CD14-positive monocyte (primary cell): ENCODE results near the gene BAZ1A. TPM values are rescaled to one million over a fixed set of nuclear protein-coding genes. Genes with fewer than 3 reads are reported as not detected.

Experiments
- DNase-seq, 3 donors: peaks; one replicate each; pipeline ENCODE4 v3.0.0-alpha.2; 2011 to 2022
- H2AFZ ChIP-seq: 2 replicates; pipeline ENCODE4 v1.6.0; 2012; ENCODE audit warnings: mild to moderate bottlenecking, low read depth, low read length, inconsistent platforms; ENCODE audit not compliant: insufficient read depth, poor library complexity, severe bottlenecking
- H3K27ac ChIP-seq, 2 donors: 1 replicate in 1 of 2; 2 replicates in 1 of 2; pipeline ENCODE4 v1.5.1; 2012 to 2013; ENCODE audit warnings: low read length in 2 of 2, control low read depth in 1 of 2, inconsistent platforms in 1 of 2, low read depth in 1 of 2, mild to moderate bottlenecking in 1 of 2
- H3K27me3 ChIP-seq, 2 donors: one replicate each; pipeline versions ENCODE4 v1.6.0 to v1.6.1; 2011 to 2013; ENCODE audit warnings: low read length in 2 of 2; ENCODE audit not compliant: control insufficient read depth in 2 of 2, insufficient read depth in 2 of 2
- H3K36me3 ChIP-seq, 2 donors: replicated peaks in 1 of 2; 1 replicate in 1 of 2; 2 replicates in 1 of 2; pipeline versions ENCODE4 v1.5.1 to v1.6.1; 2012 to 2013; ENCODE audit warnings: low read length in 2 of 2, control low read depth in 1 of 2, inconsistent platforms in 1 of 2, mild to moderate bottlenecking in 1 of 2; ENCODE audit not compliant: insufficient read depth in 2 of 2, control insufficient read depth in 1 of 2
- H3K4me1 ChIP-seq, 2 donors: 1 replicate in 1 of 2; 2 replicates in 1 of 2; pipeline versions ENCODE4 v1.5.1 to v1.6.1; 2012 to 2013; ENCODE audit warnings: low read length in 2 of 2, control low read depth in 1 of 2, inconsistent platforms in 1 of 2, mild to moderate bottlenecking in 1 of 2, moderate library complexity in 1 of 2; ENCODE audit not compliant: insufficient read depth in 2 of 2, control insufficient read depth in 1 of 2
- H3K4me2 ChIP-seq: replicated peaks from 2 replicates; pipeline ENCODE3; 2012; ENCODE audit warnings: low read length, moderate library complexity, mild to moderate bottlenecking; ENCODE audit not compliant: poor library complexity, severe bottlenecking; ENCODE audit errors: extremely low read depth
- H3K4me3 ChIP-seq, 3 experiments: fragments of 200-600 bp in 1 of 3; sonication (generic) in 1 of 3; replicated peaks in 1 of 3; 1 replicate in 2 of 3; 2 replicates in 1 of 3; pipeline ENCODE4 v1.5.1; 2011 to 2013; ENCODE audit warnings: low read length in 3 of 3, mild to moderate bottlenecking in 3 of 3, control low read depth in 2 of 3, low read depth in 2 of 3, inconsistent platforms in 1 of 3, moderate library complexity in 1 of 3
- H3K79me2 ChIP-seq: 2 replicates; pipeline ENCODE4 v1.6.0; 2012; ENCODE audit warnings: mild to moderate bottlenecking, control low read depth, inconsistent platforms, low read length, moderate library complexity; ENCODE audit not compliant: insufficient read depth
- H3K9ac ChIP-seq: 2 replicates; pipeline ENCODE4 v1.6.0; 2017; ENCODE audit warnings: low read length, mild to moderate bottlenecking; ENCODE audit not compliant: insufficient read depth, poor library complexity, severe bottlenecking
- H3K9me3 ChIP-seq, 2 donors: replicated peaks in 1 of 2; 1 replicate in 1 of 2; 2 replicates in 1 of 2; pipeline versions ENCODE4 v1.5.1 to v1.6.1; 2012 to 2013; ENCODE audit warnings: low read length in 2 of 2, control low read depth in 1 of 2; ENCODE audit not compliant: control insufficient read depth in 1 of 2, insufficient read depth in 1 of 2
- H4K20me1 ChIP-seq: 2 replicates; pipeline ENCODE4 v1.6.0; 2012; ENCODE audit warnings: mild to moderate bottlenecking, low read length, control low read depth, moderate library complexity; ENCODE audit not compliant: insufficient read depth
- H3K27ac Mint-ChIP-seq, 7 donors: one replicate each; pipeline ENCODE4 v1.8.0; 2020; ENCODE audit warnings: mild to moderate bottlenecking in 7 of 7, mixed read lengths in 7 of 7, moderate library complexity in 6 of 7, inconsistent platforms in 2 of 7
- H3K27me3 Mint-ChIP-seq, 3 donors: one replicate each; pipeline ENCODE4 v1.8.0; 2021 to 2022; ENCODE audit warnings: low read depth in 3 of 3, mild to moderate bottlenecking in 3 of 3, mixed read lengths in 3 of 3, moderate library complexity in 3 of 3, inconsistent platforms in 1 of 3
- H3K36me3 Mint-ChIP-seq, 2 donors: one replicate each; pipeline ENCODE4 v1.8.0; 2020; ENCODE audit warnings: mixed read lengths in 2 of 2, inconsistent platforms in 1 of 2, mild to moderate bottlenecking in 1 of 2
- H3K4me1 Mint-ChIP-seq: one replicate; pipeline ENCODE4 v1.8.0; 2020; ENCODE audit warnings: mild to moderate bottlenecking, mixed read lengths
- H3K4me3 Mint-ChIP-seq, 2 donors: one replicate each; pipeline ENCODE4 v1.8.0; 2020; ENCODE audit warnings: mild to moderate bottlenecking in 2 of 2, mixed read lengths in 2 of 2, moderate library complexity in 1 of 2
- H3K9me3 Mint-ChIP-seq, 7 donors: one replicate each; pipeline ENCODE4 v1.8.0; 2020 to 2022; ENCODE audit warnings: mixed read lengths in 7 of 7, mild to moderate bottlenecking in 6 of 7, moderate library complexity in 6 of 7, inconsistent platforms in 2 of 7
- WGBS: methylation state at CpG from one replicate; pipeline ENCODE4 v1.1.5; 2013; ENCODE audit warnings: missing lambda C conversion rate; ENCODE audit not compliant: insufficient coverage; 5-methylcytosine and 5-hydroxymethylcytosine counted together
- intact Hi-C, 2 donors: fragments of 100-400 bp; cut with micrococcal nuclease; formaldehyde crosslinking; loops; one replicate each; pipeline versions ENCODE4 v1.15.0 to v1.15.1; 2023
- polyA plus RNA-seq, 3 donors: library from polyadenylated mRNA; depleted of rRNA in 1 of 3; unstranded in 2 of 3; stranded (reverse) in 1 of 3; fragments of 300-500 nt in 2 of 3; fragments of >200 nt in 1 of 3; fragmentation: Illumina TruSeq in 2 of 3; gene quantifications; 1 replicate in 2 of 3; 2 replicates in 1 of 3; pipeline ENCODE4 v1.2.3, GENCODE V29; 2012 to 2021
- TF ChIP-seq, protein P1 (sequence below): fragments of 200-600 bp; IDR thresholded peaks from one replicate; pipeline ENCODE4 v1.8.0; 2022; ENCODE audit warnings: antibody characterized with exemption, mild to moderate bottlenecking

BAZ1A gene
- polyA plus RNA-seq, 3 donors, result 7.3 to 25.5 (median 12.7) TPM

DNA sequence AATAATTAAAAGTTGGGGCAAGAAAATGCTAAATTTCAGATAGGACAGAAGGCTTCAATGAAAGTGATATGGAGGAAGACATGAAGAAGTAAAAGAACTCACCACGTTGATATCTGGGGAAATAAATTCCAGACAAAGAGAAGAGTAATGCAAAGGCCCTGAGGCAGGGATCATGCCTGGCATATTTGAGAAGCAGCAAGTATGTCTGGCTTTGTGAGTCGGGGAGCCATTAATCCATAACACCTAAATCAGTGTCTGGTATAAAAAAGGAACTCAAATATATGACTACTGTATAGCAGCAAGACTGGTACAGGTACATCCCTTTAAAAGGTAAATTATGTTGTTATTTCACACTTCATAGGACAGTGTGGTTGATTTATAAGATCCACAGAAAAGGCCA, 16.4 kb downstream of the BAZ1A start:
- no peak overlapping the region for H3K4me3 ChIP-seq
- no peaks in the 10 kb centered on the region for H3K9me3 ChIP-seq
- no peak overlapping the region for H3K9ac ChIP-seq
- no peaks in the 10 kb centered on the region for H3K27me3 Mint-ChIP-seq
- peaks cover 22 to 53% of the 10 kb centered on the region in 2 donors for H3K36me3 ChIP-seq
- no peak overlapping the region for H2AFZ ChIP-seq
- peaks cover 91% of the 10 kb centered on the region for H4K20me1 ChIP-seq
- intact Hi-C loops, result no loop called here
- H3K27me3 ChIP-seq, result no peaks in the 10 kb centered on the region
- H3K9me3 Mint-ChIP-seq, result peaks cover 0 to 2% (median 0%) of the 10 kb centered on the region in 7 donors
- H3K4me3 Mint-ChIP-seq, result no peak overlapping the region
- H3K79me2 ChIP-seq, result peaks cover 95% of the 10 kb centered on the region
- no peak overlapping the region for H3K4me2 ChIP-seq
- peak overlapping the region in 1 of 7 donors; percentile 77 for H3K27ac Mint-ChIP-seq
- peaks cover 34 to 67% of the 10 kb centered on the region in 2 donors for H3K36me3 Mint-ChIP-seq
- peaks cover 17% of the 10 kb centered on the region for H3K4me1 Mint-ChIP-seq
- WGBS, result 83% methylated on average over 1 of the region's 2 CpGs
- no peak for DNase-seq
- peaks cover 14 to 18% of the 10 kb centered on the region in 2 donors for H3K4me1 ChIP-seq
- peak overlapping the region in 1 of 2 donors; percentile 51 for H3K27ac ChIP-seq
- TF ChIP-seq, protein P1, sequence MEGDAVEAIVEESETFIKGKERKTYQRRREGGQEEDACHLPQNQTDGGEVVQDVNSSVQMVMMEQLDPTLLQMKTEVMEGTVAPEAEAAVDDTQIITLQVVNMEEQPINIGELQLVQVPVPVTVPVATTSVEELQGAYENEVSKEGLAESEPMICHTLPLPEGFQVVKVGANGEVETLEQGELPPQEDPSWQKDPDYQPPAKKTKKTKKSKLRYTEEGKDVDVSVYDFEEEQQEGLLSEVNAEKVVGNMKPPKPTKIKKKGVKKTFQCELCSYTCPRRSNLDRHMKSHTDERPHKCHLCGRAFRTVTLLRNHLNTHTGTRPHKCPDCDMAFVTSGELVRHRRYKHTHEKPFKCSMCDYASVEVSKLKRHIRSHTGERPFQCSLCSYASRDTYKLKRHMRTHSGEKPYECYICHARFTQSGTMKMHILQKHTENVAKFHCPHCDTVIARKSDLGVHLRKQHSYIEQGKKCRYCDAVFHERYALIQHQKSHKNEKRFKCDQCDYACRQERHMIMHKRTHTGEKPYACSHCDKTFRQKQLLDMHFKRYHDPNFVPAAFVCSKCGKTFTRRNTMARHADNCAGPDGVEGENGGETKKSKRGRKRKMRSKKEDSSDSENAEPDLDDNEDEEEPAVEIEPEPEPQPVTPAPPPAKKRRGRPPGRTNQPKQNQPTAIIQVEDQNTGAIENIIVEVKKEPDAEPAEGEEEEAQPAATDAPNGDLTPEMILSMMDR, result no peak

DNA sequence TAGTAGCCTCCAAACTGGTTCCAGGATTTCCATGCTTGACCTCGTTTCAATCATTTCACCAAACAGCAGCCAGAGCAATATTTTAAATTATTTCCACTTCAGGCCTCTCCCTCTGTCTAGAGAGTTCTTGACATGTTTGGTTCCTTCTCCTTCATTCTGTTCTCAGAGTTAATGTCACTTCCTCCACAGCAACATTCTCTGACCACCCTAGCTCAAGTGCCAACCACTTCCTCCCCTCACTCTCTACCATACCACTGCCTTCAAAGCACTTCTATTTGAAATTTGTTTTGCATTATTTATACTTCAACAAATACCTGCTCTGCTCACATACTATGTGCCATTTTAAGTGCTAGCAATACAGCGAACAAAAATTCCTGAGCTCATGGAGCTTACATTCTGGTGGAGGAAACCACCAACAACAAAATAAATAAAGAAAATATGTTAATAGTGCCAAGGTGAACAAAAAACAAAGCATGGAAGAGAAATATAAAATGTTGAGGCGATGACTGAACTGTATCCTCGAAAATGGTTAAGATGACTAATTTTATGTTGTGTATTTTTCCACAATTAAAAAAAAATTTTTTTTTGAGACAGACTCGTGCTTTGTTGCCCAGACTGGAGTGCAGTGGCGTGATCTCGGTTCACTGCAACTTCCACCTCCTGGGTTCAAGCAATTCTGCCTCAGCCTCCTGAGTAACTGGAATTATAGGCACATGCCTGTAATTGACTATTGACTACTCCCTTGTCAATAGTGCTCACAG, 17.3 kb downstream of the BAZ1A start:
- H3K4me1 Mint-ChIP-seq, result peaks cover 20% of the 10 kb centered on the region
- TF ChIP-seq, protein P1, result no peak
- H3K4me3 Mint-ChIP-seq, result peak overlapping the region in 1 of 2 donors; percentile 26
- H3K36me3 Mint-ChIP-seq, result peaks cover 42 to 72% of the 10 kb centered on the region in 2 donors
- no peaks in the 10 kb centered on the region for H3K27me3 ChIP-seq
- 100% methylated on average over 1 of the region's 7 CpGs for WGBS
- peak overlapping the region in 1 of 2 donors; percentile 73 for H3K27ac ChIP-seq
- peaks cover 0 to 2% (median 0%) of the 10 kb centered on the region in 7 donors for H3K9me3 Mint-ChIP-seq
- peaks cover 14 to 18% of the 10 kb centered on the region in 2 donors for H3K4me1 ChIP-seq
- H3K4me2 ChIP-seq, result no peak overlapping the region
- H2AFZ ChIP-seq, result no peak overlapping the region
- H3K27me3 Mint-ChIP-seq, result no peaks in the 10 kb centered on the region
- H3K4me3 ChIP-seq, result peak overlapping the region in 1 of 3 experiments; percentile 10
- H3K36me3 ChIP-seq, result peaks cover 31 to 62% of the 10 kb centered on the region in 2 donors
- intact Hi-C loops, result no loop called here
- H3K27ac Mint-ChIP-seq, result peak overlapping the region; percentile 68 to 89 (median 86)
- H3K79me2 ChIP-seq, result peaks cover 96% of the 10 kb centered on the region
- no peak overlapping the region for H3K9ac ChIP-seq
- no peaks in the 10 kb centered on the region for H3K9me3 ChIP-seq
- peaks cover 92% of the 10 kb centered on the region for H4K20me1 ChIP-seq
- DNase-seq, result peak in 2 of 3 donors; percentile 19 to 32
